Measurements from ENCODE around the gene DAG1. TPM values are rescaled to one million over a fixed set of nuclear protein-coding genes. Genes with fewer than 3 reads are reported as not detected.

Gene DAG1
- total RNA-seq, 1 experiment from 2014 or later, result 93.0 TPM

DNA sequence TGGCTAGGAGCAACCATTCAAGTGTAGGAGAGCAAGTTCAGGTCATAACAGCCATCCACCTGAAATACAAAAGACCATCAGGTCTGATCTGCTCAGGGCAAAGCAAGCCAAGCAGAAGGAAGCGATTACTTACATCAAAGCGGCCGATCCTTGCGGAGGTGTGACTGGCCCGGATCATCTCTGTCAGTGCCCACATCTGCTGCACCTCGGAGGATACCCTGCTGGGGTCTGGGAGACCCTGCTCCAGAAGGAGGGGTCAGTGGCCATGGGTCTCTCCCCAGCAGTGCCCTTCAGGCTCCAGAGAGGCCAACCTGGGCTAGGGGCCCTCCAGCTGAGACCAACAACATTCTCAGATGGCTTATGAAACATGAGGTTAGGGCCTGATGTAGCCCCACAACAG lies 45.3 kb upstream of the DAG1 start:
- H3K79me2 ChIP-seq (ENCODE audit: insufficient read depth, low read length), result no peaks in the 10 kb centered on the region
- H3K23ac ChIP-seq (ENCODE audit: insufficient read length, low read depth, low read length), result no peak overlapping the region
- no peaks in the 10 kb centered on the region for H3K9me3 Mint-ChIP-seq
- no peak overlapping the region for H2AFZ ChIP-seq (ENCODE audit: low read length)
- H3K23me2 ChIP-seq (ENCODE audit: insufficient read length, low read depth, low read length, poor library complexity, severe bottlenecking), result peaks cover 9% of the 10 kb centered on the region
- no peaks in the 10 kb centered on the region for H3K27me3 ChIP-seq (ENCODE audit: insufficient read depth, low read length)
- no peak overlapping the region for H2AK5ac ChIP-seq (ENCODE audit: insufficient read length, low read length)
- no peak overlapping the region for H3K18ac ChIP-seq (ENCODE audit: insufficient read length, low read depth, low read length)
- H2BK120ac ChIP-seq (ENCODE audit: low read depth, low read length, poor library complexity, severe bottlenecking), result no peak overlapping the region
- no peak overlapping the region for H4K91ac ChIP-seq (ENCODE audit: insufficient read length, low read depth, low read length)
- no peak overlapping the region for H2BK5ac ChIP-seq (ENCODE audit: insufficient read length, low read length)
- peaks cover 17 to 18% of the 10 kb centered on the region in 2 experiments for H3K4me1 Mint-ChIP-seq
- no peak overlapping the region for H3K27ac ChIP-seq (ENCODE audit: insufficient read length, low read depth, low read length)
- H3K14ac ChIP-seq (ENCODE audit: insufficient read depth, low read length), result no peak overlapping the region
- H3T11ph ChIP-seq (ENCODE audit: low read length), result no peak overlapping the region
- no peak overlapping the region for H2BK12ac ChIP-seq (ENCODE audit: insufficient read length, low read depth, low read length)
- no peaks in the 10 kb centered on the region; the same call in 1 of the 2 replicates for H3K4me1 ChIP-seq (ENCODE audit: insufficient read depth, low read length)
- no peak overlapping the region for H3K27ac Mint-ChIP-seq
- H3K4ac ChIP-seq (ENCODE audit: low read depth, low read length), result no peak overlapping the region
- H3K36me3 Mint-ChIP-seq (ENCODE audit: insufficient read depth in 1 of 3, low read depth in 3 of 3), result peaks cover 4 to 18% (median 11%) of the 10 kb centered on the region in 3 experiments; a peak in 6 of 7 replicates
- H3K79me1 ChIP-seq (ENCODE audit: insufficient read depth, low read depth, low read length, poor library complexity, severe bottlenecking), result no peaks in the 10 kb centered on the region
- H3K4me2 ChIP-seq (ENCODE audit: insufficient read depth, insufficient read length, low read length), result no peak overlapping the region
- no peaks in the 10 kb centered on the region for H4K20me1 ChIP-seq (ENCODE audit: control insufficient read depth, insufficient read depth, insufficient read length)
- H3K56ac ChIP-seq (ENCODE audit: insufficient read length, low read depth, low read length), result no peak overlapping the region
- H3K27me3 Mint-ChIP-seq (ENCODE audit: low read depth), result no peaks in the 10 kb centered on the region
- no peak for DNase-seq
- 0 out of 5 replicates have a peak overlapping the region, but pooled peaks of 1 of the 2 experiments have one; percentile 13 for H3K4me3 Mint-ChIP-seq
- no peak overlapping the region for H2BK15ac ChIP-seq (ENCODE audit: low read depth, low read length)
- no CpG with 5 or more reads among the region's 6 CpGs for WGBS (ENCODE audit: extremely low coverage, insufficient read length, low lambda C conversion rate)
- H4K5ac ChIP-seq (ENCODE audit: insufficient read length, low read depth, low read length), result no peak overlapping the region
- TF ChIP-seq CTCF (conservative IDR thresholded peaks at IDR 0.05), result no peak
- no peak overlapping the region for H3K9ac ChIP-seq (ENCODE audit: extremely low read depth, insufficient read length, low read length)
- no peak overlapping the region for H4K8ac ChIP-seq (replicated peaks; ENCODE audit: insufficient read length, low read depth, low read length)
- H2BK20ac ChIP-seq (ENCODE audit: low read depth, low read length, poor library complexity, severe bottlenecking), result no peak overlapping the region
- H3K9me3 ChIP-seq (ENCODE audit: control insufficient read depth, low read depth, low read length), result no peaks in the 10 kb centered on the region

Data from H9 (cell line).